ENCODE measurements around the gene MED9.

Gene MED9

DNA sequence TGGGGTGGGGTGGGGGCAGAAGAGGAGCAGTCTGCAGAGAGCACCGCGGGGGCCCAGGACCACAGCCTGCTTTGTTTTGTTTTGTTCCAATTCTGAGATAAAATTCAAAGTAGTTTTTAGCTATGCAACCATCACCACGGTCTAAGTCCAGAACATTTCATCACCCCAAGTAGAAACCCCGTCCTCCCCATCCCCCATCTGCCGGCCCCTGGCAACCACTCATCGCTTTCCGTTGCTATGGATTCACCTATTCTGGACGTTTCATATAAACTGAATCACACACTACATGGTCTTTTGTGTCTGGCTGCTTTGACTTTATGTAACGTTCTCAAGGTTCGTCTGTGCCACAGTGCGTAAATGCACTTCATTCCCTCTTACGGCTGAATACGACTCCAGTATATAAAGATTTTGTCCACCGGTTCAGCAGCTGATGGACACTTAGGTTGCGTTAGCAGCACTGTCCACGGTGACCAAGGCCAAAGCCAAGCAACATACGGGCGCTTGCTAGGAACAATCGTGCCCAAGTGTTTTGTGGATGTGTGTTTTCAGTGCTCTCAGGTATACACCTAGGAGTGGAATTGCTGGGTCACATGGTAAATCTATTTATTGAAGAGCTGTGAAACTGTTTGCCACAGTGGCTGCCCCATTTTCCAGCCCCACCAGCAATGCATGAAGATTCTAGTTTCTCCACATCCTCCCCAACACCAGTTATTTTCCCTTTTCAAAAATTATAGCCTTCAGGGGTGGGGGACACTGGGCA lies 47.1 kb downstream of the MED9 start:
- Histone ChIP-seq H3K4me1 (ENCODE audit: control insufficient read depth, insufficient read depth, low read length) (no peaks in the 10 kb centered on the region), H3K27me3 (ENCODE audit: control insufficient read depth, insufficient read depth, low read length) (no peaks in the 10 kb centered on the region), H3K36me3 (ENCODE audit: insufficient read depth, low read length) (no peaks in the 10 kb centered on the region), H3K9me3 (replicated peaks; ENCODE audit: low read length) (no peaks in the 10 kb centered on the region), H3K4me2 (ENCODE audit: low read length) (no peak overlapping the region), H3K9ac (ENCODE audit: low read depth, low read length) (no peak overlapping the region), H3K4me3 (ENCODE audit: low read length) (no peak overlapping the region)

DNA sequence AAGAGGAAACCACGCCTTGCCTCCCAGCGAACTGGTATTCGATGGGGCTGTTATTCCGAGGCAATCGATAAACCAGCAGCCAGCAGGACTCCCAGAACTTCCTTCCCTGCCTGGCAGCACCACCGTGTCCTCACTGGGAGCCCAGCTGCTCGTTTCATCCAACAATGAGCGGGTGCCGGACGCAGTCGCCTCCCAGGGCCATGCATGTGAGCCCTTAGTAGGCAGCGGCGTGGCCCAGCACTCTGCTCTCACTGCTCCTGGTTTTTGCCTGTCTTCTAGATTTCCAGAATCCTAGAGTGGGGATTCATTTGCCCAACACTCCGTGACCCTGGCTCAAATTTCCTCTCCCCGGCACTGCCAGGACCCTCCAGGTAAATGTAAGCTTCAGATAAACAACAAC lies 48.5 kb downstream of the MED9 start:
- Histone ChIP-seq H3K27me3 (ENCODE audit: control insufficient read depth, insufficient read depth, low read length) (no peaks in the 10 kb centered on the region), H3K9ac (ENCODE audit: low read depth, low read length) (no peak overlapping the region)

GRCh38 chr17:17525956-17526355 lies 49.2 kb downstream of the MED9 start:
- Histone ChIP-seq H3K27me3 (ENCODE audit: control insufficient read depth, insufficient read depth, low read length) (no peaks in the 10 kb centered on the region), H3K4me1 (ENCODE audit: control insufficient read depth, insufficient read depth, low read length) (no peaks in the 10 kb centered on the region), H3K4me3 (ENCODE audit: low read length) (no peak overlapping the region), H3K9me3 (replicated peaks; ENCODE audit: low read length) (no peaks in the 10 kb centered on the region), H3K36me3 (ENCODE audit: insufficient read depth, low read length) (no peaks in the 10 kb centered on the region), H3K4me2 (ENCODE audit: low read length) (no peak overlapping the region), H3K9ac (ENCODE audit: low read depth, low read length) (no peak overlapping the region)

More for the DNA sequence above, 48.5 kb downstream of the MED9 start:
- Histone ChIP-seq H3K9me3 (replicated peaks; ENCODE audit: low read length) (no peaks in the 10 kb centered on the region), H3K4me2 (ENCODE audit: low read length) (no peak overlapping the region), H3K4me1 (ENCODE audit: control insufficient read depth, insufficient read depth, low read length) (no peaks in the 10 kb centered on the region), H3K4me3 (ENCODE audit: low read length) (no peak overlapping the region), H3K36me3 (ENCODE audit: insufficient read depth, low read length) (no peaks in the 10 kb centered on the region)

DNA sequence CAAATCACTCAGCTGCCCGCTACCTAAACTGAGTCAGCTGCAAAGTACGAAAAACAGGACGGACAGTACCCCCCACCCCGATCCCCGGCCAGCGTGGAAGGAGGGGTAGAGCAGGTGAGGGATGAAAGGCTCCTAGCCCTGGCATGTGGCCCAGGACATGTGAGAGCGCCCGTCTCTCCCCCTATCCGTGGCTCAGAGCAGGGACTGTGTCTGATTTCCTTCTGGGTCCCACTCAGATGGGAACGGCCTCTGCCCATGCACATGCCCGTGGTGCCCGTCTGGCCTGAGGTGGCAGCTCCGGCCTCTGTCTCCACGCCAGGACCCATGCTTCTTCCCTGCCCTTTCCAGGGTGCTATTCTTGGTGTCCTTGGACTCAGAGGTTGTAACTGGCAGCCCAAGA lies 49.6 kb downstream of the MED9 start:
- Histone ChIP-seq H3K27me3 (ENCODE audit: control insufficient read depth, insufficient read depth, low read length) (no peaks in the 10 kb centered on the region), H3K4me2 (ENCODE audit: low read length) (no peak overlapping the region), H3K4me3 (ENCODE audit: low read length) (no peak overlapping the region), H3K9me3 (replicated peaks; ENCODE audit: low read length) (no peaks in the 10 kb centered on the region), H3K4me1 (ENCODE audit: control insufficient read depth, insufficient read depth, low read length) (no peaks in the 10 kb centered on the region), H3K9ac (ENCODE audit: low read depth, low read length) (no peak overlapping the region), H3K36me3 (ENCODE audit: insufficient read depth, low read length) (no peaks in the 10 kb centered on the region)

DNA sequence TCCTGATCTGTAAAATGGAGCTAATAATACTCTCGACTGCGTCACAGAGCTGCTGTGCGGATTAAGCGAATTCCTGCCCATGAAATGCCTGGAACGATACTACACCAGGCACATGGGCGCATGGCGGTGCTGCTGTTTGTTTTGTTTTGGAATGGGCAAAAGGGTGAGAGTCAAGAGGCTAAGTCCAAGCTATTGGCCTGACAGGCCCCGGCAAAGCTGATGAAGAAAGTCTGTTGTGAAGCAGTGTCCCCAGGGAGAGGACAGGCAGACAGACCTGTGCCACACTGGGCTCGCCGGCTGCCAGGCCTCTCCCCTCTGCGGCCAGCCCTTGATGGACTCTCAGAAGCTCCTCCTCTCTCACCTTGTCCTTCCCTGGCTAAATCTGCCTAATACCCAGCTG lies 50.7 kb downstream of the MED9 start:
- Histone ChIP-seq H3K27me3 (ENCODE audit: control insufficient read depth, insufficient read depth, low read length) (no peaks in the 10 kb centered on the region), H3K9me3 (replicated peaks; ENCODE audit: low read length) (no peaks in the 10 kb centered on the region), H3K36me3 (ENCODE audit: insufficient read depth, low read length) (no peaks in the 10 kb centered on the region), H3K4me3 (ENCODE audit: low read length) (no peak overlapping the region), H3K4me2 (ENCODE audit: low read length) (no peak overlapping the region), H3K4me1 (ENCODE audit: control insufficient read depth, insufficient read depth, low read length) (no peaks in the 10 kb centered on the region), H3K9ac (ENCODE audit: low read depth, low read length) (no peak overlapping the region)

GRCh38 chr17:17527956-17528500 lies 51.2 kb downstream of the MED9 start:
- Histone ChIP-seq H3K4me2 (ENCODE audit: low read length) (no peak overlapping the region), H3K9me3 (replicated peaks; ENCODE audit: low read length) (no peaks in the 10 kb centered on the region), H3K4me1 (ENCODE audit: control insufficient read depth, insufficient read depth, low read length) (no peaks in the 10 kb centered on the region), H3K9ac (ENCODE audit: low read depth, low read length) (no peak overlapping the region), H3K36me3 (ENCODE audit: insufficient read depth, low read length) (no peaks in the 10 kb centered on the region), H3K27me3 (ENCODE audit: control insufficient read depth, insufficient read depth, low read length) (no peaks in the 10 kb centered on the region), H3K4me3 (ENCODE audit: low read length) (no peak overlapping the region)

DNA sequence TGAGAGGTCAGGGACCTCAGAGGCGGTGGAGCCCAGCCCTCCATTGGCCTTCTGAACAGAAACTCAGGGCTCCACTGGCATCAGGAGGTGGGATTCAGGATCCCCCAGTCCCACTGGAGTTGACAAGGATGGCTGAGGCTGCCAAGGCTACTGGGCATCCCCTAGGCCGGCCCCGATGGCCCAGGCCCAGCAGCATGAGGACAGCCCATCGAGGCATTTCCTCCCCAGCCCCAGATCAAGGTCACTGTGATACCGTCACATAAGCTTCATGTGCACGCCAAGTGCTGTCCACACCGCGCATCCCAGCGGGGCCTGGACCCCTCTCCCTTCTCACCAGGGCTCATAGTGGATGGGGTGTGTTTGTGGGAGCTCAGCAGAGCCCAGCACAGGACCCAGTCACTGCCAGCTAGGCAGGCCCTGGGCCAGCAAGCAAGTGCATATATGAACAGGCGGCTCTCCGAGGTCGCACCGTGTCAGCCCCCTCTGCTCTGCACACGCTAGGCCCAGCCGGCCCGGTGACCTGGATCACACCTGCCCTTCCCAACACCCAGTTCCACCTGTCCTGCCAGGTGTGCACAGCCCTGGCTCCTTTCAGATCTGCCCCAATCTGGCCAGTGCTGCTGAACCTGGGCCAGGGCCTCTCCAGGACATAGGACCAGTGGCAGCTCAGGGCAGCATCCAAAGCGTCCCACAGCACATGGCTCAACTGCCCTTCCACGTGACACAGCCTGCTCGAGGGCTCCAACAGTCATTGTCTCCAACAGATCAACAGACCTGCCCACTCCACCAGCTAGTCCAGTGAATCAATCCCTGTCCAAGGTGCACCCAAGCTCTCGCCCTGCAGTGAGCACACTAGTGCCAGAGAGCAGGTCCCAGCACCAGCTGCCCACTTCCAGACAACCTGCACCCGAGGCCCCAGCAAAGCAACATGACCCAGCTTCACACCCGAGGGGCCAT lies 52.2 kb downstream of the MED9 start:
- no peak overlapping the region for H3K4me3 ChIP-seq (ENCODE audit: low read length)
- H3K9ac ChIP-seq (ENCODE audit: low read depth, low read length): no peak overlapping the region
- no peaks in the 10 kb centered on the region for H3K9me3 ChIP-seq (replicated peaks; ENCODE audit: low read length)
- no peaks in the 10 kb centered on the region for H3K4me1 ChIP-seq (ENCODE audit: control insufficient read depth, insufficient read depth, low read length)
- H3K4me2 ChIP-seq (ENCODE audit: low read length): no peak overlapping the region
- no peaks in the 10 kb centered on the region for H3K27me3 ChIP-seq (ENCODE audit: control insufficient read depth, insufficient read depth, low read length)
- H3K36me3 ChIP-seq (ENCODE audit: insufficient read depth, low read length): no peaks in the 10 kb centered on the region

GRCh38 chr17:17531156-17531555 lies 54.4 kb downstream of the MED9 start:
- Histone ChIP-seq H3K4me2 (ENCODE audit: low read length) (no peak overlapping the region), H3K36me3 (ENCODE audit: insufficient read depth, low read length) (no peaks in the 10 kb centered on the region), H3K27me3 (ENCODE audit: control insufficient read depth, insufficient read depth, low read length) (no peaks in the 10 kb centered on the region), H3K4me3 (ENCODE audit: low read length) (no peak overlapping the region), H3K9ac (ENCODE audit: low read depth, low read length) (no peak overlapping the region), H3K9me3 (replicated peaks; ENCODE audit: low read length) (no peaks in the 10 kb centered on the region), H3K4me1 (ENCODE audit: control insufficient read depth, insufficient read depth, low read length) (peaks cover 7% of the 10 kb centered on the region)

DNA sequence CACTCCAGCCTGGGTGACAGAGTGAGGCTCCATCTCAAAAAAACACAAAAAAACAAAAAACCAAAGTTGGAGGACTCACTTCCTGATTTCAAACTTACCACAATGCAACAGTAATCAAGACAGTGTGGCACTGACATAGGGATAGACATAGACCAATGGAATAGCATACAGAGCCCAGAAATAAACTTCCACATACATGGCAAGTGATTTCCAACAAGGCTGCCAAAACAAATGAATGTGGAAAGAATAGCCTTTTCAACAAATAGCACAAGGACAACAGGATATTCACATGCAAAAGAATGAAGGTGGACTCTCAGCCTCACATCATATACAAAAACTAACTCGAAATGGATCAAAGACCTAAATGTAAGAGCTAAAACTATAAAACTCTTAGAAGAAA lies 56.2 kb downstream of the MED9 start:
- H3K9me3 ChIP-seq (replicated peaks; ENCODE audit: low read length): no peaks in the 10 kb centered on the region
- no peak overlapping the region for H3K9ac ChIP-seq (ENCODE audit: low read depth, low read length)
- peaks cover 12% of the 10 kb centered on the region for H3K4me1 ChIP-seq (ENCODE audit: control insufficient read depth, insufficient read depth, low read length)
- no peaks in the 10 kb centered on the region for H3K27me3 ChIP-seq (ENCODE audit: control insufficient read depth, insufficient read depth, low read length)
- no peaks in the 10 kb centered on the region for H3K36me3 ChIP-seq (ENCODE audit: insufficient read depth, low read length)
- no peak overlapping the region for H3K4me3 ChIP-seq (ENCODE audit: low read length)
- H3K4me2 ChIP-seq (ENCODE audit: low read length): no peak overlapping the region

- Histone ChIP-seq H3K27me3 (ENCODE audit: control insufficient read depth, insufficient read depth, low read length) (no peaks in the 10 kb centered on the region), H3K4me2 (ENCODE audit: low read length) (no peak overlapping the region)
Measured at GRCh38 chr17:17533901-17534441, 57.2 kb downstream of the MED9 start.

GRCh38 chr17:17535957-17536356 lies 59.2 kb downstream of the MED9 start:
- Histone ChIP-seq H3K4me1 (ENCODE audit: control insufficient read depth, insufficient read depth, low read length) (peaks cover 16% of the 10 kb centered on the region), H3K9me3 (replicated peaks; ENCODE audit: low read length) (no peaks in the 10 kb centered on the region), H3K4me2 (ENCODE audit: low read length) (no peak overlapping the region), H3K36me3 (ENCODE audit: insufficient read depth, low read length) (no peaks in the 10 kb centered on the region), H3K4me3 (ENCODE audit: low read length) (no peak overlapping the region), H3K27me3 (ENCODE audit: control insufficient read depth, insufficient read depth, low read length) (no peaks in the 10 kb centered on the region), H3K9ac (ENCODE audit: low read depth, low read length) (no peak overlapping the region)

More at GRCh38 chr17:17533901-17534441, 57.2 kb downstream of the MED9 start:
- no peak overlapping the region for H3K4me3 ChIP-seq (ENCODE audit: low read length)
- H3K36me3 ChIP-seq (ENCODE audit: insufficient read depth, low read length): no peaks in the 10 kb centered on the region
- H3K9me3 ChIP-seq (replicated peaks; ENCODE audit: low read length): no peaks in the 10 kb centered on the region
- H3K4me1 ChIP-seq (ENCODE audit: control insufficient read depth, insufficient read depth, low read length): peaks cover 16% of the 10 kb centered on the region
- no peak overlapping the region for H3K9ac ChIP-seq (ENCODE audit: low read depth, low read length)
